GM12891 (cell line): ENCODE results near the gene SEMA3A.

ENCODE experiments used
- DNase-seq: peaks from one replicate; pipeline ENCODE4 v3.0.0; 2011; ENCODE audit warnings: low spot score; ENCODE audit not compliant: insufficient read length
- FAIRE-seq: peaks from 2 replicates; lab custom pipeline; 2011; peaks lifted over from hg19 to GRCh38; lab: Jason Lieb, UNC
- PAX5 ChIP-seq: IDR thresholded peaks from 2 replicates; pipeline ENCODE4 v1.6.1; 2011; ENCODE audit warnings: low read length, moderate library complexity, mild to moderate bottlenecking; ENCODE audit not compliant: insufficient read depth, severe bottlenecking
- POLR2A ChIP-seq: IDR thresholded peaks from 2 replicates; pipeline ENCODE4 v1.6.1; 2011; ENCODE audit warnings: low read depth, low read length, control low read depth
- POLR2AphosphoS5 ChIP-seq: IDR thresholded peaks from 2 replicates; pipeline ENCODE4 v1.6.1; 2011; ENCODE audit warnings: low read depth, low read length, control low read depth
- POU2F2 ChIP-seq: IDR thresholded peaks from 2 replicates; pipeline ENCODE4 v1.6.1; 2011; ENCODE audit warnings: low read depth, mild to moderate bottlenecking, control low read depth, low read length, moderate library complexity
- SPI1 ChIP-seq: IDR thresholded peaks from 2 replicates; pipeline ENCODE4 v1.6.1; 2011; ENCODE audit warnings: low read depth, low read length, control low read depth
- TAF1 ChIP-seq: IDR thresholded peaks from 2 replicates; pipeline ENCODE4 v1.6.1; 2011; ENCODE audit warnings: low read depth, low read length, control low read depth

Gene SEMA3A

DNA sequence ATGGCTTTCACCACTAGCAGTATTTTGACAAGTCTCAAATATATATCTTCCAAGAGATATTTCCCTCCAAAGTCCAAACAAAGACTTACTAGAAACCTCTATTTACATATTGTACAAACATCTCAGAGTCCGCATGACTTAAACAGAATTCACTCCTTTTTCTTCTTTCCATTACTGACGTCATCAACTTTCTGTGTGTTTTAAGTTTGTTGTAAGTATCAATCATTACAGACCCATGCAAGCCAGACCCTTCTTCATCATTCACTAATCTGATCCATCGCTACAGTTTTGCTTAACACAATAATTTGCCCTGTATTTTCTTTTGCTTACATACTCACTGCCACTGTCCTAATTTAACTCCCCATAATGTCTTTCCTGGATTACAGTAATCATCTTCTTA lies 51.9 kb downstream of the SEMA3A start:
- DNase-seq (no peak), FAIRE-seq (no peak)
- TF ChIP-seq POU2F2 (no peak), PAX5 (no peak), TAF1 (no peak), SPI1 (no peak), POLR2A (no peak), POLR2AphosphoS5 (no peak)

GRCh38 chr7:84139986-84140729 lies 54.4 kb downstream of the SEMA3A start:
- TF ChIP-seq POLR2A (no peak), PAX5 (no peak), POU2F2 (no peak), TAF1 (no peak), SPI1 (no peak), POLR2AphosphoS5 (no peak)
- FAIRE-seq, result no peak
- no peak for DNase-seq

DNA sequence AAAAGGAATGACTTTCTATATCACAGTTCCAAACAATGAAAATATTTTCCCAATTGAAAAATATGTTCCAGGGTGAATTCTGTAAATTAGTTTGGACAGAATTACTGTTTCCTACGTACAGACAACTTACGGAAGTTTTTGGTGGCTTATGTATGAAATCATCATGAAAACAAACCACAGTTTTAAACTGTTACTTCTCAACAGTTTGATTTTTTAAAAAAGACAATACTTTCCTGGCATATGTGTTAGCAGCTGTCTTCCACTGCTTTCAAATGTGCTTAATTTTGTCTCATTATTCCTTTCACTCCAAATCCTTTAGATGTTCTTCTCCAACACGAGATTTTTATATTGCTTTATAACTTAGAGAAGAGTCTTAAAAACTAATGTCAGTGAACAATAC lies 56.2 kb downstream of the SEMA3A start:
- no peak for TF ChIP-seq POU2F2
- no peak for TF ChIP-seq POLR2A
- no peak for TF ChIP-seq POLR2AphosphoS5
- no peak for FAIRE-seq
- no peak for DNase-seq

DNA sequence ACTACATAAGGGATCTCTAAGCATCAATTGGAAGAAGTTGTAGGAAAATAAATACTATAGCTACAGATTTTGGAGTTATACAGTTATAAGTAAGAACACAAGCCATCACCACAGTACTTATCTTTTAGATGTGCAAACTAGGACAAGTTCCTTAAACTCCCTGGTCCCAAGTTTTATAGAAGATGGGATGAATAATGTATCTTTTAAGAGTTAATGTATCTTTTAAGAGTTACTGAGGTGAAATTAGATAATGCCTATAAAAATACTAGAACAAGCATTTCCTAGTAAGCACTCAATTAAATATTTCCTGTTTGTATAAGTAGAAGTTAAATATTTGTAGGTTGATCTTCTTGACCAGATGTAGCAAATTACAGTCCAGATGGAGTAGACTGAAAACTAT lies 56.8 kb downstream of the SEMA3A start:
- no peak for DNase-seq
- FAIRE-seq, result no peak
- TF ChIP-seq POU2F2 (no peak), POLR2A (no peak), PAX5 (no peak), POLR2AphosphoS5 (no peak), SPI1 (no peak), TAF1 (no peak)

DNA sequence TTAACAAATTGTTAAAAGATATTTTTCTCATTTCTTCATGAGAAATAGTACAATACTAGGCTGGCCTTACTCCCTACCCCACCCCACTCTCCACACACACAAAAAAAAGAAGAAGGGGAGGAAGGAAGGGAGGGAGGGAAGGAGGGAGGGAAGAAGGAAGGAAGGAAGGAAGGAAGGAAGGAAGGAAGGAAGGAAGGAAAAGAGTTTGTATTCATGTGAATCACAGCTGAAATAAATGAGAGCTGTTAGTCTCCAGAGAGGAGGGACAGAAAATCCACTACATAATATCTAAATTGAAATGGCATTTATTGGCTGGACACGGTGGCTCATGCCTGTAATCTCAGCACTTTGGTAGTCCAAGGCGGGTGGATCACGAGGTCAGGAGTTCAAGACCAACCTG lies 57.8 kb downstream of the SEMA3A start:
- TF ChIP-seq TAF1 (no peak), POLR2AphosphoS5 (no peak), PAX5 (no peak), POU2F2 (no peak), SPI1 (no peak)
- DNase-seq (no peak), FAIRE-seq (no peak)

- no peak for DNase-seq
- TF ChIP-seq POU2F2 (no peak), TAF1 (no peak), SPI1 (no peak), POLR2AphosphoS5 (no peak), PAX5 (no peak), POLR2A (no peak)
- FAIRE-seq, result no peak
Measured at GRCh38 chr7:84136336-84136735, 58.3 kb downstream of the SEMA3A start.

DNA sequence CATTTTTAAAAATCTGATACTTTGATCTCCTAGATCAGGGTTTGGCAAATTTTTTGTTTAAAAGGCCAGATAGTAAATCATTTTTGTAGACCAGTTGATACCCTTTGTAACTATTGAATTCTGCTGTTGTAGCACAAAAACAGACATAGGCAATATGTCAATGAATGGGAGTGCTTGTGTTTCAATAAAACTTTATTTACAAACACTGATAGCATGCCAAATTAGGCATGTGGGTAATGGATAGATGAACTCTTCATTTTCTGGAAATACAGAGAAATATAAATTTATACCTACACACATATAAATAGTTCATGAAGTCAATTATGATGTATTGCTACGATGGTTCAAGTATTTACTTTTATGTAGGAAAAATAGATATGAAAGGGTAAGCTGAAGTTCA lies 60.4 kb downstream of the SEMA3A start:
- DNase-seq (no peak), FAIRE-seq (no peak)
- no peak for TF ChIP-seq PAX5
- TF ChIP-seq SPI1, result no peak
- TF ChIP-seq POU2F2, result no peak
- no peak for TF ChIP-seq TAF1
- no peak for TF ChIP-seq POLR2AphosphoS5
- TF ChIP-seq POLR2A, result no peak

DNA sequence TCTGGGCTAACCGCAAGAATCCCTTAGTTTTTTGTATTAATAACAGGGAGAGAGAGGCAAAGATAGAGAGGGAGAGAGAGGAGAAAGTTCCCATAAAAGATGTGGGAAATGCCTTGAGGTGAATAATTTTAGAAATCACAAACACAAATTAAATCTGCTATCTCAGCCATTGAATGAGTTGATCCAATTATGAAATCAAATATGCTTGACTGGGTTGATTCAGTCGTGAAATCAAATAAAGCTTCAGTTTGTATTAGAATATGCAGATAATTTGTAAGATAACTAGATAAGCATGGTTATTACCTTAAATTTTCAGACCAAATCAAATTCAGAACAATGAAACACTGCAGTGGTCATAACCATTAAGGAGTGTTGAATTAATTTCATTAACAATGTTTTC lies 68.9 kb downstream of the SEMA3A start:
- TF ChIP-seq PAX5 (no peak), POLR2AphosphoS5 (no peak), SPI1 (no peak), TAF1 (no peak), POU2F2 (no peak), POLR2A (no peak)
- FAIRE-seq, result no peak
- DNase-seq, result no peak

DNA sequence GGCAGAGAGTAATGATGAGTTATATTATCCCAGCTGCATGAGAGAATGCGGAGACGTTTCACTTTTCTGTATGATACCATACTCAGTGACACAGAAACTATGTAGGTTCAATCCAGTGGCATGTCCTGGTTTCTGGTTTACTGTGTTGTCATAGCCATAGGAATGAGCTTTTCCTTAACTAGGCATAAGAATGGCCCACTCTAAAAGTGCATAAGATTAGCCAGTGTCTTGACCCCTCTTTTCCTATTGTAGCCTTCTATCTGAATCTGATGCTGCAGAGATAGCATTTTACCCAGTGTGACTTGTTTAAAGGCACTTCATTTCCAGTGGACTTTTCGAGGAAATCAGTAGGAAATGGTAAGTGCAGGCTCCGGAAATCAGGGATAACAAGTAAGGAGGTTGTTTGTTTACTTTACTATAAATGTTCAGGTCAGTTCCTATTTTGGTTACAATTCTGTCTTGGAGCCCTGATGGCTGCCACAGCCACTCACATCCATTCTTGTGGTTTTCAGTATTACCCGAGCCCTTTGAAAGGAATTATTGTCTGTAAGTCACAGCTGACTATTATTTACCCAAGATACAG lies 70.5 kb downstream of the SEMA3A start:
- FAIRE-seq (no peak), DNase-seq (no peak)
- TF ChIP-seq TAF1 (no peak), SPI1 (no peak), PAX5 (no peak), POLR2A (no peak), POLR2AphosphoS5 (no peak), POU2F2 (no peak)

- DNase-seq (no peak), FAIRE-seq (no peak)
- no peak for TF ChIP-seq PAX5
- TF ChIP-seq POLR2AphosphoS5, result no peak
- TF ChIP-seq SPI1, result no peak
- TF ChIP-seq POU2F2, result no peak
Measured at GRCh38 chr7:84122582-84123360, 71.8 kb downstream of the SEMA3A start.
